ENCODE data around the gene ZNF273. TPM values are rescaled to one million over a fixed set of nuclear protein-coding genes. Genes with fewer than 3 reads are reported as not detected.
"Not testable (repeated sequence)": the region's sequence is repeated elsewhere in the genome, so short reads cannot be mapped to it uniquely, and the experiment has no call there.

Gene ZNF273
- total RNA-seq, 1 experiment from 2014 or later, result 17.9 TPM

- H3K4me2 ChIP-seq (ENCODE audit: insufficient read depth, insufficient read length, low read length), result peak overlapping the region; percentile 61
- Mint-ChIP-seq H3K36me3 (ENCODE audit: insufficient read depth in 1 of 3, low read depth in 3 of 3) (peaks cover 0 to 2% (median 0%) of the 10 kb centered on the region in 3 experiments; a peak in 1 of 7 replicates), H3K4me3 (peak overlapping the region; percentile 60 to 68), H3K4me1 (peaks cover 0 to 6% of the 10 kb centered on the region in 2 experiments; a peak in 2 of 4 replicates), H3K27ac (no peak overlapping the region), H3K9me3 (no peaks in the 10 kb centered on the region), H3K27me3 (ENCODE audit: low read depth) (peaks cover 40% of the 10 kb centered on the region)
- TF ChIP-seq, protein P1, sequence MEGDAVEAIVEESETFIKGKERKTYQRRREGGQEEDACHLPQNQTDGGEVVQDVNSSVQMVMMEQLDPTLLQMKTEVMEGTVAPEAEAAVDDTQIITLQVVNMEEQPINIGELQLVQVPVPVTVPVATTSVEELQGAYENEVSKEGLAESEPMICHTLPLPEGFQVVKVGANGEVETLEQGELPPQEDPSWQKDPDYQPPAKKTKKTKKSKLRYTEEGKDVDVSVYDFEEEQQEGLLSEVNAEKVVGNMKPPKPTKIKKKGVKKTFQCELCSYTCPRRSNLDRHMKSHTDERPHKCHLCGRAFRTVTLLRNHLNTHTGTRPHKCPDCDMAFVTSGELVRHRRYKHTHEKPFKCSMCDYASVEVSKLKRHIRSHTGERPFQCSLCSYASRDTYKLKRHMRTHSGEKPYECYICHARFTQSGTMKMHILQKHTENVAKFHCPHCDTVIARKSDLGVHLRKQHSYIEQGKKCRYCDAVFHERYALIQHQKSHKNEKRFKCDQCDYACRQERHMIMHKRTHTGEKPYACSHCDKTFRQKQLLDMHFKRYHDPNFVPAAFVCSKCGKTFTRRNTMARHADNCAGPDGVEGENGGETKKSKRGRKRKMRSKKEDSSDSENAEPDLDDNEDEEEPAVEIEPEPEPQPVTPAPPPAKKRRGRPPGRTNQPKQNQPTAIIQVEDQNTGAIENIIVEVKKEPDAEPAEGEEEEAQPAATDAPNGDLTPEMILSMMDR (conservative IDR thresholded peaks at IDR 0.05), result no peak
- no peak overlapping the region for H3K9ac ChIP-seq (ENCODE audit: extremely low read depth, insufficient read length, low read length)
- no peak overlapping the region for H3K56ac ChIP-seq (ENCODE audit: insufficient read length, low read depth, low read length)
- no peaks in the 10 kb centered on the region for H3K79me1 ChIP-seq (ENCODE audit: insufficient read depth, low read depth, low read length, poor library complexity, severe bottlenecking)
- no CpG with 5 or more reads among the region's 59 CpGs for WGBS (ENCODE audit: extremely low coverage, insufficient read length, low lambda C conversion rate)
- H2BK15ac ChIP-seq (ENCODE audit: low read depth, low read length), result no peak overlapping the region
- H4K5ac ChIP-seq (ENCODE audit: insufficient read length, low read depth, low read length), result no peak overlapping the region
- H3K4ac ChIP-seq (ENCODE audit: low read depth, low read length), result no peak overlapping the region
- no peak overlapping the region for H3K23ac ChIP-seq (ENCODE audit: insufficient read length, low read depth, low read length)
- no peaks in the 10 kb centered on the region; the same call in 1 of the 2 replicates for H3K27me3 ChIP-seq (ENCODE audit: insufficient read depth, low read length)
- H3K18ac ChIP-seq (ENCODE audit: insufficient read length, low read depth, low read length), result no peak overlapping the region
- peaks cover 10% of the 10 kb centered on the region for H3K23me2 ChIP-seq (ENCODE audit: insufficient read length, low read depth, low read length, poor library complexity, severe bottlenecking)
- H2BK120ac ChIP-seq (ENCODE audit: low read depth, low read length, poor library complexity, severe bottlenecking), result no peak overlapping the region
- peak; percentile 45 for DNase-seq
- peak overlapping the region; percentile 70 for H3K14ac ChIP-seq (ENCODE audit: insufficient read depth, low read length)
- H4K8ac ChIP-seq (replicated peaks; ENCODE audit: insufficient read length, low read depth, low read length), result no peak overlapping the region
- H2BK12ac ChIP-seq (ENCODE audit: insufficient read length, low read depth, low read length), result no peak overlapping the region
- no peaks in the 10 kb centered on the region for H3K9me3 ChIP-seq (ENCODE audit: control insufficient read depth, low read depth, low read length)
- H2BK5ac ChIP-seq (ENCODE audit: insufficient read length, low read length), result no peak overlapping the region
- H3K27ac ChIP-seq (ENCODE audit: insufficient read length, low read depth, low read length), result no peak overlapping the region
- no peak overlapping the region for H2AK5ac ChIP-seq (ENCODE audit: insufficient read length, low read length)
- H2AFZ ChIP-seq (ENCODE audit: low read length), result no peak overlapping the region
- no peaks in the 10 kb centered on the region for H4K20me1 ChIP-seq (ENCODE audit: control insufficient read depth, insufficient read depth, insufficient read length)
- no peaks in the 10 kb centered on the region for H3K79me2 ChIP-seq (ENCODE audit: insufficient read depth, low read length)
- H2BK20ac ChIP-seq (ENCODE audit: low read depth, low read length, poor library complexity, severe bottlenecking), result no peak overlapping the region
- no peaks in the 10 kb centered on the region; the same call in 1 of the 2 replicates for H3K4me1 ChIP-seq (ENCODE audit: insufficient read depth, low read length)
- no peak overlapping the region for H4K91ac ChIP-seq (ENCODE audit: insufficient read length, low read depth, low read length)
- H3T11ph ChIP-seq (ENCODE audit: low read length), result no peak overlapping the region
These were observed 44.4 kb downstream of the ZNF273 start for GRCh38 chr7:64947252-64948000.

DNA sequence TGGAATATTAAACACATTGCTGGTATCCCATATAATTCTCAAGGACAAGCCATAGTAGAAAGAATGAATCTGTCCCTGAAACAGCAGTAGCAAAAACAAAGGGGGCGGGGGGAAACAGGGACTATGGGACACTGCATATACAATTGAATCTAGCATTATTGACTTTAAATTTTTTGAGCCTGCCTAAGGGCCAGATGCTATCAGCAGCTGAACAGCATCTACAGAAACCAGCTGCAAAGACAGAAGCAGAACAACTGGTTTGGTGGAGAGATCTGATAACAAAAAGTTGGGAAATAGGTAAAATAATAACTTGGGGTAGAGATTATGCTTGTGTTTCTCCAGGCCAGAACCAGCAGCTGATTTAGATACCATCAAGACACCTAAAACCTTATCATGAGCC lies 45.7 kb downstream of the ZNF273 start:
- peaks cover 40% of the 10 kb centered on the region for H3K27me3 Mint-ChIP-seq (ENCODE audit: low read depth)
- not testable (repeated sequence) for H3K14ac ChIP-seq (ENCODE audit: insufficient read depth, low read length)

More for the DNA sequence above, 45.7 kb downstream of the ZNF273 start:
- no CpG with 5 or more reads among the region's 1 CpG for whole genome bisulfite sequencing (ENCODE audit: extremely low coverage, insufficient read length, low lambda C conversion rate)
- H2BK12ac ChIP-seq (ENCODE audit: insufficient read length, low read depth, low read length); H3K79me1 ChIP-seq (ENCODE audit: insufficient read depth, low read depth, low read length, poor library complexity, severe bottlenecking); H4K20me1 ChIP-seq (ENCODE audit: control insufficient read depth, insufficient read depth, insufficient read length); H3K4me1 Mint-ChIP-seq; H3K27ac Mint-ChIP-seq; H3T11ph ChIP-seq (ENCODE audit: low read length); H3K79me2 ChIP-seq (ENCODE audit: insufficient read depth, low read length); H2BK120ac ChIP-seq (ENCODE audit: low read depth, low read length, poor library complexity, severe bottlenecking); H3K4me3 Mint-ChIP-seq; H4K5ac ChIP-seq (ENCODE audit: insufficient read length, low read depth, low read length); H2AK5ac ChIP-seq (ENCODE audit: insufficient read length, low read length); H4K8ac ChIP-seq (replicated peaks; ENCODE audit: insufficient read length, low read depth, low read length); H3K23ac ChIP-seq (ENCODE audit: insufficient read length, low read depth, low read length); H2BK15ac ChIP-seq (ENCODE audit: low read depth, low read length); H3K4me2 ChIP-seq (ENCODE audit: insufficient read depth, insufficient read length, low read length); DNase-seq; H3K27me3 ChIP-seq (ENCODE audit: insufficient read depth, low read length); H3K9me3 ChIP-seq (ENCODE audit: control insufficient read depth, low read depth, low read length); H3K4ac ChIP-seq (ENCODE audit: low read depth, low read length); H4K91ac ChIP-seq (ENCODE audit: insufficient read length, low read depth, low read length); H2BK5ac ChIP-seq (ENCODE audit: insufficient read length, low read length); H3K56ac ChIP-seq (ENCODE audit: insufficient read length, low read depth, low read length); H3K27ac ChIP-seq (ENCODE audit: insufficient read length, low read depth, low read length); H3K4me1 ChIP-seq (ENCODE audit: insufficient read depth, low read length); H3K9ac ChIP-seq (ENCODE audit: extremely low read depth, insufficient read length, low read length); H2BK20ac ChIP-seq (ENCODE audit: low read depth, low read length, poor library complexity, severe bottlenecking); H3K36me3 Mint-ChIP-seq (ENCODE audit: insufficient read depth in 1 of 3, low read depth in 3 of 3); H2AFZ ChIP-seq (ENCODE audit: low read length); H3K23me2 ChIP-seq (ENCODE audit: insufficient read length, low read depth, low read length, poor library complexity, severe bottlenecking); H3K9me3 Mint-ChIP-seq; H3K18ac ChIP-seq (ENCODE audit: insufficient read length, low read depth, low read length): not testable (repeated sequence)
